K562 (cell line): Measurements from ENCODE around the gene FARP2. TPM values are rescaled to one million over a fixed set of nuclear protein-coding genes. Genes with fewer than 3 reads are reported as not detected.

Source experiments
- ATAC-seq: fragments of 200-7000 bp; cut with Tn5 transposase; 3 replicates; pipeline ENCODE4 v1.9.1; 2020; ENCODE audit warnings: moderate library complexity
- BruUV-seq: library from RNA; stranded (reverse); fragments of 400-500 nt; replicated peaks from 2 replicates; lab custom pipeline; 2021; lab: Mats Ljungman, UMichigan
- CTCF ChIA-PET: fragments of 300-600 bp; formaldehyde crosslinking; extraction: SDS; loops from one replicate; lab custom pipeline; 2021; ENCODE audit warnings: low intra/inter-chr PET ratio; lab: Yijun Ruan, JAX
- POLR2A ChIA-PET: fragments of 300-600, 350-650 bp; sonication (Branson Sonifier 250); formaldehyde crosslinking; extraction: SDS; loops from one replicate; lab custom pipeline; 2021; ENCODE audit warnings: antibody characterized with exemption, inconsistent platforms; lab: Yijun Ruan, JAX
- DNase-seq, 4 experiments: peaks; one replicate each; pipeline versions ENCODE4 v3.0.0 to v3.0.0-alpha.2; 2011 to 2018; ENCODE audit warnings: low spot score in 3 of 4, mixed read lengths in 3 of 4; ENCODE audit errors: extremely low read depth in 1 of 4
- FAIRE-seq: peaks from 2 replicates; lab custom pipeline; 2011; peaks lifted over from hg19 to GRCh38; lab: Jason Lieb, UNC
- H2AFZ ChIP-seq: 2 replicates; pipeline ENCODE4 v1.6.0; 2011; ENCODE audit warnings: low read depth, low read length, control low read depth, inconsistent platforms
- H3K27ac ChIP-seq: fragments of 200-600 bp; 3 replicates; pipeline ENCODE4 v1.8.0; 2011; ENCODE audit warnings: low read depth, mild to moderate bottlenecking, control low read depth, inconsistent platforms, low read length, moderate library complexity, mixed read lengths; ENCODE audit errors: extremely low read depth
- H3K27me3 ChIP-seq, 2 experiments: fragments of 300-600 bp in 1 of 2; 2 replicates in 1 of 2; 3 replicates in 1 of 2; pipeline versions ENCODE4 v1.6.0 to v1.8.0; 2011; ENCODE audit warnings: inconsistent platforms in 2 of 2, low read length in 2 of 2, mild to moderate bottlenecking in 1 of 2, mixed read lengths in 1 of 2, moderate library complexity in 1 of 2; ENCODE audit not compliant: control insufficient read depth in 2 of 2, insufficient read depth in 2 of 2
- H3K36me3 ChIP-seq: fragments of 300-600 bp; 3 replicates; pipeline ENCODE4 v1.8.0; 2011; ENCODE audit warnings: mild to moderate bottlenecking, low read length, inconsistent platforms; ENCODE audit not compliant: control insufficient read depth, insufficient read depth
- H3K4me1 ChIP-seq, 2 experiments: fragments of 200-600 bp in 1 of 2; replicated peaks in 1 of 2; 2 replicates in 1 of 2; 3 replicates in 1 of 2; pipeline versions ENCODE4 v1.5.1 to v1.8.0; 2011; ENCODE audit warnings: inconsistent platforms in 2 of 2, low read length in 2 of 2, mild to moderate bottlenecking in 1 of 2, mixed read lengths in 1 of 2, moderate library complexity in 1 of 2; ENCODE audit not compliant: control insufficient read depth in 2 of 2, insufficient read depth in 2 of 2
- H3K4me2 ChIP-seq: 2 replicates; pipeline ENCODE4 v1.6.1; 2011; ENCODE audit warnings: low read length, control low read depth, inconsistent platforms, mixed read lengths; ENCODE audit not compliant: insufficient read depth
- H3K4me3 ChIP-seq: fragments of 200-600 bp; sonication (generic), shearing (Covaris generic); 2 replicates; pipeline ENCODE4 v1.5.1; 2016; ENCODE audit warnings: control low read depth, inconsistent platforms
- H3K79me2 ChIP-seq: fragments of 200-600 bp; 3 replicates; pipeline ENCODE4 v1.8.0; 2011; ENCODE audit warnings: low read length, inconsistent platforms; ENCODE audit not compliant: control insufficient read depth, insufficient read depth
- H3K9ac ChIP-seq, 2 experiments: 2 replicates each; pipeline versions ENCODE4 v1.6.0 to v1.6.1; 2011; ENCODE audit warnings: low read depth in 2 of 2, low read length in 2 of 2, control low read depth in 1 of 2, inconsistent platforms in 1 of 2, mild to moderate bottlenecking in 1 of 2, mixed read lengths in 1 of 2; ENCODE audit not compliant: insufficient read depth in 1 of 2
- H3K9me1 ChIP-seq: one replicate; pipeline ENCODE4 v1.6.0; 2011; ENCODE audit warnings: inconsistent platforms, mild to moderate bottlenecking, low read length, moderate library complexity; ENCODE audit not compliant: control insufficient read depth, insufficient read depth
- H3K9me3 ChIP-seq: replicated peaks from 2 replicates; pipeline ENCODE4 v1.5.1; 2011; ENCODE audit warnings: low read depth, low read length, inconsistent platforms; ENCODE audit not compliant: control insufficient read depth, insufficient read depth
- H4K20me1 ChIP-seq: replicated peaks from 2 replicates; pipeline ENCODE4 v1.6.1; 2011; ENCODE audit warnings: low read length, inconsistent platforms, mixed read lengths; ENCODE audit not compliant: control insufficient read depth, insufficient read depth
- GATAD2A ChIP-seq: fragments of 450-650 bp; IDR thresholded peaks from 2 replicates; pipeline ENCODE4 v1.6.1; 2017
- MEF2D ChIP-seq: conservative IDR thresholded peaks from 2 replicates; pipeline ENCODE4 v1.6.1; 2016; ENCODE audit warnings: low read depth, missing genetic modification characterization, missing compliant biosample characterization
- PCBP2 ChIP-seq: fragments of 200-400 bp; formaldehyde crosslinking; IDR thresholded peaks from 2 replicates; pipeline ENCODE4 v1.6.1; 2018; ENCODE audit warnings: low read length, low read depth, mild to moderate bottlenecking, moderate library complexity; ENCODE audit not compliant: poor library complexity, severe bottlenecking
- RBM34 ChIP-seq: fragments of 200-400 bp; formaldehyde crosslinking; IDR thresholded peaks from 2 replicates; pipeline ENCODE4 v1.6.1; 2018; ENCODE audit warnings: low read length, borderline replicate concordance; ENCODE audit not compliant: insufficient read depth
- RBM39 ChIP-seq: fragments of 200-400 bp; formaldehyde crosslinking; optimal IDR thresholded peaks from 2 replicates; pipeline ENCODE3; 2018; ENCODE audit warnings: low read depth, low read length
- TGIF2 ChIP-seq: sonication (generic); formaldehyde crosslinking; IDR thresholded peaks from 2 replicates; pipeline ENCODE4 v1.8.1; 2022; ENCODE audit warnings: mild to moderate bottlenecking, missing genetic modification reagents, moderate library complexity
- ZNF184 ChIP-seq: sonication (generic); formaldehyde crosslinking; IDR thresholded peaks from 2 replicates; pipeline ENCODE4 v1.5.0; 2020; ENCODE audit warnings: missing genetic modification reagents
- WGBS: fragments of 100-300 bp; shearing (Covaris generic); methylation state at CpG from one replicate; pipeline ENCODE4 v1.1.6; 2016; ENCODE audit warnings: low coverage, mixed read lengths; ENCODE audit not compliant: insufficient coverage; ENCODE audit errors: missing lambda C conversion rate; 5-methylcytosine and 5-hydroxymethylcytosine counted together
- in situ Hi-C: fragments of 300-500 bp; cut with MboI; formaldehyde crosslinking; loops from 4 replicates; pipeline ENCODE4 v1.15.0; 2018; ENCODE audit warnings: inconsistent platforms, mixed read lengths
- intact Hi-C: fragments of 100-400 bp; cut with micrococcal nuclease; formaldehyde crosslinking; loops from 2 replicates; pipeline ENCODE4 v1.14.2; 2022
- polyA plus RNA-seq, 8 experiments: library from polyadenylated mRNA; depleted of rRNA in 4 of 8; stranded (reverse) in 5 of 8; unstranded in 3 of 8; fragments of >200 nt; fragmentation: Nextera tagmentation in 2 of 8; fragmentation: Illumina TruSeq in 1 of 8; extraction: Ambion mirVana in 2 of 8; extraction: Trizol in 1 of 8; gene quantifications; 2 replicates each; pipeline versions ENCODE4 v1.2.1 to v1.2.3, GENCODE V29; 2011 to 2014; ENCODE audit warnings: inconsistent platforms in 1 of 8, missing spikeins in 1 of 8
- total RNA-seq, 7 experiments: library from RNA; depleted of rRNA in 6 of 7; stranded (reverse); fragments of >200 nt in 6 of 7; fragmentation: Illumina TruSeq in 2 of 7; extraction: Trizol in 2 of 7; gene quantifications; 2 replicates each; pipeline versions ENCODE4 v1.2.1 to v1.2.3, GENCODE V29; 2011 to 2021; ENCODE audit warnings: low replicate concordance in 1 of 7
- TF ChIP-seq, protein P1 (sequence below), 2 experiments: fragments of 450-650 bp; IDR thresholded peaks; 2 replicates each; pipeline ENCODE4 v1.6.1; 2016
- TF ChIP-seq, protein P2 (sequence below): sonication (generic); formaldehyde crosslinking; IDR thresholded peaks from 2 replicates; pipeline ENCODE4 v1.8.0; 2022; ENCODE audit warnings: mild to moderate bottlenecking, missing genetic modification reagents
- TF ChIP-seq, protein P3 (sequence below): sonication (generic); formaldehyde crosslinking; IDR thresholded peaks from 2 replicates; pipeline ENCODE4 v1.8.0; 2022; ENCODE audit warnings: missing genetic modification reagents, mild to moderate bottlenecking, borderline replicate concordance
- TF ChIP-seq, protein P4 (sequence below): fragments of 250-450 bp; sonication (Bioruptor Pico); IDR thresholded peaks from 2 replicates; pipeline ENCODE4 v1.8.0; 2022; ENCODE audit warnings: moderate library complexity, mild to moderate bottlenecking, inconsistent platforms
- TF ChIP-seq, protein P5 (sequence below): fragments of 450-650 bp; IDR thresholded peaks from one replicate; pipeline ENCODE4 v1.6.1; 2018; ENCODE audit warnings: mild to moderate bottlenecking, moderate library complexity; ENCODE audit not compliant: partially characterized antibody

FARP2 gene
- total and polyA plus RNA-seq, 9 of the 15 experiments (the other 6 are each of a cell fraction or from before 2014, with no cell fraction given) = 4.1 to 38.1 (median 21.1) TPM

DNA sequence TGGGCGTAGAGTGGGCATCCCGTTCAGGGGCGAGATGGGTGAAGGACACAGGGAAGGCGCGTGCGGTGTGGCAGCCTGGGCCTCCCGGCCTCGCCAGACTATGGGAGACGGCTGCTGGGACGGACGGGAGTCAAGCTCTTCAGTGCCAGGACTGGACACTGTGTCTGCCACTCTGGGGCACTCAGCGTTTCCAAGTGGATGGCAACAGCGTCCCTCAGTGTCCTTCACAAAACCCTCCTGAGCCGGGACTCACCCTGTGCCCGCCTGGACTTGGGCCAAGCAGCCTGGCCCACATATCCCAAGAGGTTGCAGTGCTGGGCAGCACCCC is 186.2 kb downstream of the FARP2 start:
- no peak overlapping the region for H2AFZ ChIP-seq
- H4K20me1 ChIP-seq = no peaks in the 10 kb centered on the region
- POLR2A ChIA-PET = interaction anchor here (0.6 to 1.1 kb wide), 3 partner anchors 18 to 49 kb away, joined by 3 read pairs; no protein-coding TSS in a partner anchor
- BruUV-seq = no TSS peak
- H3K36me3 ChIP-seq = no peaks in the 10 kb centered on the region
- no peak overlapping the region for H3K4me2 ChIP-seq
- no peak for FAIRE-seq
- in situ Hi-C loops (no loop called here), intact Hi-C loops (no loop called here)
- peaks cover 31 to 57% of the 10 kb centered on the region in 2 experiments for H3K4me1 ChIP-seq
- no peak overlapping the region for H3K9ac ChIP-seq
- H3K27ac ChIP-seq = no peak overlapping the region
- no peaks in the 10 kb centered on the region; a peak in 1 of 5 replicates for H3K27me3 ChIP-seq
- H3K79me2 ChIP-seq = no peaks in the 10 kb centered on the region
- DNase-seq = no peak
- WGBS = 81% methylated on average over 9 of the region's 15 CpGs
- H3K4me3 ChIP-seq = no peak overlapping the region
- ATAC-seq = no peak
- H3K9me1 ChIP-seq = no peaks in the 10 kb centered on the region
- no peaks in the 10 kb centered on the region for H3K9me3 ChIP-seq
- CTCF ChIA-PET = no interaction called here
- TF ChIP-seq, protein P1, sequence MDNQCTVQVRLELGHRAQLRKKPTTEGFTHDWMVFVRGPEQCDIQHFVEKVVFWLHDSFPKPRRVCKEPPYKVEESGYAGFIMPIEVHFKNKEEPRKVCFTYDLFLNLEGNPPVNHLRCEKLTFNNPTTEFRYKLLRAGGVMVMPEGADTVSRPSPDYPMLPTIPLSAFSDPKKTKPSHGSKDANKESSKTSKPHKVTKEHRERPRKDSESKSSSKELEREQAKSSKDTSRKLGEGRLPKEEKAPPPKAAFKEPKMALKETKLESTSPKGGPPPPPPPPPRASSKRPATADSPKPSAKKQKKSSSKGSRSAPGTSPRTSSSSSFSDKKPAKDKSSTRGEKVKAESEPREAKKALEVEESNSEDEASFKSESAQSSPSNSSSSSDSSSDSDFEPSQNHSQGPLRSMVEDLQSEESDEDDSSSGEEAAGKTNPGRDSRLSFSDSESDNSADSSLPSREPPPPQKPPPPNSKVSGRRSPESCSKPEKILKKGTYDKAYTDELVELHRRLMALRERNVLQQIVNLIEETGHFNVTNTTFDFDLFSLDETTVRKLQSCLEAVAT (IDR thresholded peaks at IDR 0.05) = no peak
- TF ChIP-seq ZNF184 (CRISPR knock-in tag) (no peak), PCBP2 (no peak), TGIF2 (no peak), MEF2D (tag) (no peak), RBM39 (no peak), GATAD2A (no peak), RBM34 (no peak)
- TF ChIP-seq, protein P2, sequence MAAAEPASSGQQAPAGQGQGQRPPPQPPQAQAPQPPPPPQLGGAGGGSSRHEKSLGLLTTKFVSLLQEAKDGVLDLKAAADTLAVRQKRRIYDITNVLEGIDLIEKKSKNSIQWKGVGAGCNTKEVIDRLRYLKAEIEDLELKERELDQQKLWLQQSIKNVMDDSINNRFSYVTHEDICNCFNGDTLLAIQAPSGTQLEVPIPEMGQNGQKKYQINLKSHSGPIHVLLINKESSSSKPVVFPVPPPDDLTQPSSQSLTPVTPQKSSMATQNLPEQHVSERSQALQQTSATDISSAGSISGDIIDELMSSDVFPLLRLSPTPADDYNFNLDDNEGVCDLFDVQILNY = no peak
- TF ChIP-seq, protein P3, sequence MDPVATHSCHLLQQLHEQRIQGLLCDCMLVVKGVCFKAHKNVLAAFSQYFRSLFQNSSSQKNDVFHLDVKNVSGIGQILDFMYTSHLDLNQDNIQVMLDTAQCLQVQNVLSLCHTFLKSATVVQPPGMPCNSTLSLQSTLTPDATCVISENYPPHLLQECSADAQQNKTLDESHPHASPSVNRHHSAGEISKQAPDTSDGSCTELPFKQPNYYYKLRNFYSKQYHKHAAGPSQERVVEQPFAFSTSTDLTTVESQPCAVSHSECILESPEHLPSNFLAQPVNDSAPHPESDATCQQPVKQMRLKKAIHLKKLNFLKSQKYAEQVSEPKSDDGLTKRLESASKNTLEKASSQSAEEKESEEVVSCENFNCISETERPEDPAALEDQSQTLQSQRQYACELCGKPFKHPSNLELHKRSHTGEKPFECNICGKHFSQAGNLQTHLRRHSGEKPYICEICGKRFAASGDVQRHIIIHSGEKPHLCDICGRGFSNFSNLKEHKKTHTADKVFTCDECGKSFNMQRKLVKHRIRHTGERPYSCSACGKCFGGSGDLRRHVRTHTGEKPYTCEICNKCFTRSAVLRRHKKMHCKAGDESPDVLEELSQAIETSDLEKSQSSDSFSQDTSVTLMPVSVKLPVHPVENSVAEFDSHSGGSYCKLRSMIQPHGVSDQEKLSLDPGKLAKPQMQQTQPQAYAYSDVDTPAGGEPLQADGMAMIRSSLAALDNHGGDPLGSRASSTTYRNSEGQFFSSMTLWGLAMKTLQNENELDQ (CRISPR knock-in tag) = no peak
- TF ChIP-seq, protein P4, sequence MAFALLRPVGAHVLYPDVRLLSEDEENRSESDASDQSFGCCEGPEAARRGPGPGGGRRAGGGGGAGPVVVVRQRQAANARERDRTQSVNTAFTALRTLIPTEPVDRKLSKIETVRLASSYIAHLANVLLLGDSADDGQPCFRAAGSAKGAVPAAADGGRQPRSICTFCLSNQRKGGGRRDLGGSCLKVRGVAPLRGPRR = no peak
- TF ChIP-seq, protein P5, sequence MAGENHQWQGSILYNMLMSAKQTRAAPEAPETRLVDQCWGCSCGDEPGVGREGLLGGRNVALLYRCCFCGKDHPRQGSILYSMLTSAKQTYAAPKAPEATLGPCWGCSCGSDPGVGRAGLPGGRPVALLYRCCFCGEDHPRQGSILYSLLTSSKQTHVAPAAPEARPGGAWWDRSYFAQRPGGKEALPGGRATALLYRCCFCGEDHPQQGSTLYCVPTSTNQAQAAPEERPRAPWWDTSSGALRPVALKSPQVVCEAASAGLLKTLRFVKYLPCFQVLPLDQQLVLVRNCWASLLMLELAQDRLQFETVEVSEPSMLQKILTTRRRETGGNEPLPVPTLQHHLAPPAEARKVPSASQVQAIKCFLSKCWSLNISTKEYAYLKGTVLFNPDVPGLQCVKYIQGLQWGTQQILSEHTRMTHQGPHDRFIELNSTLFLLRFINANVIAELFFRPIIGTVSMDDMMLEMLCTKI = no peak
